Stimulated activated CD4-positive, alpha-beta T cell treated with anti-CD3 and anti-CD28 coated beads, Interleukin-2, amount 100 ng/mL, for 4 hours (primary cell): ENCODE data around the gene NCK2.

ENCODE experiments used
- DNase-seq: peaks from one replicate; pipeline ENCODE4 v3.0.0-alpha.2; 2020; ENCODE audit warnings: low read depth

Gene NCK2

GRCh38 chr2:105736145-105736544 lies 8.6 kb upstream of the NCK2 start:
- DNase-seq = no peak

GRCh38 chr2:105737980-105738657 lies 6.6 kb upstream of the NCK2 start:
- no peak for DNase-seq

- no peak for DNase-seq
Observed at GRCh38 chr2:105738658-105739241, 6.0 kb upstream of the NCK2 start.

- DNase-seq = no peak
Observed at GRCh38 chr2:105739426-105739825, 5.3 kb upstream of the NCK2 start.

- DNase-seq = no peak
Observed at GRCh38 chr2:105739944-105740530, 4.7 kb upstream of the NCK2 start.

GRCh38 chr2:105741174-105741573 lies 3.5 kb upstream of the NCK2 start:
- DNase-seq = no peak

GRCh38 chr2:105741617-105742016 lies 3.1 kb upstream of the NCK2 start:
- DNase-seq = no peak

- DNase-seq = peak; percentile 61
Observed at GRCh38 chr2:105744091-105744908, 412 bp upstream of the NCK2 start.

GRCh38 chr2:105746177-105747080 lies 1.7 kb downstream of the NCK2 start:
- DNase-seq = peak; percentile 80

- DNase-seq = no peak
Observed at GRCh38 chr2:105747254-105747894, 2.7 kb downstream of the NCK2 start.

- DNase-seq = no peak
Observed at GRCh38 chr2:105747991-105748390, 3.3 kb downstream of the NCK2 start.

GRCh38 chr2:105748566-105748965 lies 3.9 kb downstream of the NCK2 start:
- no peak for DNase-seq

GRCh38 chr2:105749583-105750400 lies 5.1 kb downstream of the NCK2 start:
- DNase-seq = no peak

GRCh38 chr2:105750735-105751134 lies 6.0 kb downstream of the NCK2 start:
- no peak for DNase-seq

GRCh38 chr2:105751272-105751671 lies 6.6 kb downstream of the NCK2 start:
- DNase-seq = no peak

- DNase-seq = no peak
Observed at GRCh38 chr2:105752691-105753358, 8.1 kb downstream of the NCK2 start.

- DNase-seq = no peak
Observed at GRCh38 chr2:105753380-105753779, 8.7 kb downstream of the NCK2 start.

- DNase-seq = no peak
Observed at GRCh38 chr2:105754011-105754410, 9.3 kb downstream of the NCK2 start.

GRCh38 chr2:105754994-105755393 lies 10.3 kb downstream of the NCK2 start:
- DNase-seq = no peak

GRCh38 chr2:105755895-105756294 lies 11.2 kb downstream of the NCK2 start:
- DNase-seq = no peak
